ENCODE measurements around the gene OR6J1.
A peak's percentile ranks its signal among the peaks of the same experiment; 100 is the strongest.
"Not testable (repeated sequence)": the region's sequence is repeated elsewhere in the genome, so short reads cannot be mapped to it uniquely, and the experiment has no call there.

OR6J1 gene

DNA sequence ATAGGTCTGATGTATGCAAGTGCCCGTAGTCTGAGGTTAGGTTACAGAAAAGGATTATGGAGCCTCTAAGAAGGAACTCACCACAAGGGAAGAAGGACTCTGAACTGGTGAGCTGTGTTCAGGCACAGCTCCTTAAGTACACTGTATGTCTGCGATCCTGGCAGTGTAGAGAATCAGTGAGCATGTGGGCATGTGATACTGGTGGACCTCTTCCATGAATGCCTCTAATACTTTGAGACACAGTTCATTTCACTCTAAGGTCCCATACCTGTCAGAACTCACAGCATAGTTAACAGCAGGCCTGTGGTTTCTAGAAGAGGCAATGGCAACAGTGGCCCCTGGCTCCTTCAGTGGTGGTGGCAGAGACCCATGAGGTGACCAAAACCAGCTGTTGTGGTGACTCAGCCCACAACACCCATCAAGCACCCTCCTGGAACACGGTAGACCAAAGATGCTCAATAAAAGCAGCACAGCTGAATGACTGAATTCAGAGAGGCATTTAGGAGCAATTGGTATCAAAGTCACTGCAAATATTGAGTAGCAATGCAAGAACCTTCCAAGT lies 6.9 kb upstream of the OR6J1 start:
- no peak for DNase-seq (ENCODE audit: low spot score)

DNA sequence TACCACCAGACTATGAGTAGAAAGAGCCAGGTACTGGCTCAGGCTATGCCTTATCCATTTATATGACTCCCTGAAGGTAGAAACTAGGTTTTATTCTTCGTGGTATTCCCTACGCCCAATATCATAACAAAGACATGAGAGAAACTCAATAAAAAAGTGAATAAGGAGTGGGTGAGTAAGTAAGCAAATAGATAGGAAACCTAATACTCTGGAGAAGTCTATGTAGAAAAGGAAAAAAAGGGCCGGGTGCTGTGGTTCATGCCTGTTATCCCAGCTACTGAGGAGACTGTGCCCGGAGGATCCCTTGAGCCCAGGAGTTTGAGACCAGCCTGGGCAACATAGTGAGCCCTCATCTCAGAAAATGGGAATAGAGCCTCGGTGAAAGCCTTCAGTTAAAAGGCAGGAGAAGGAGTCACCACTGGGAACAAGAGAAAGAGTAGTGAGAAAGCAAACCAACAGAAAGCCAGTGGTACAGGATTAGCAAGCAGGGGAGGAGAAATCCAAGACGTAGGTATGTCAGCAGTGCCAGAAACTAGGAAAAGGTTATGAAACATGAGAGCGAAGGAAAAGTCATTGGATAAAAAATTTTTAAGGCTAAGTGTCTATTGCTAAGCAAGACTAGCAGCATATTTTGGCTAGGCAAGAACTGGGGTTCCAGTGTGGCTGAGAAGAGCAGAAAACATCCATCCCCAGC lies 6.0 kb upstream of the OR6J1 start:
- DNase-seq (ENCODE audit: low spot score) = no peak

DNA sequence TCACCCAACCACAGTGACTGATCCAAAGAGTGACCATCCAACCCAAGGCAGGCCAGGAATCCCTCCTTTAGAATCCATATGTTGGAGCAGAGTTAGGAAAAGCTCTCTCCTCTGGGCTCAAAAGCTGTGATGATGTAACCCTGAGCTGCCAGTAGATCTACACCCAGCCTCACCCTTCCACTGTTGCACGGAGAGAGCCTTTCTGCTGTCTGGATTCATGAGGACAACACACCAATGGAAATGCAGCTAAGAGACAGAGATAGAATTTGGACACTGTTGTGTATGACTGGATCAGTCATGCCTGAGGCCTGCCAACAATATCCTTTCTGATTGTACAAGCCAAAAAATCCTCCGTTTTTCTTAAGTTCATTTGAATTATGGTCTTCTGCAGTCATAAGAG lies 4.4 kb upstream of the OR6J1 start:
- no peak for DNase-seq (ENCODE audit: low spot score)

DNA sequence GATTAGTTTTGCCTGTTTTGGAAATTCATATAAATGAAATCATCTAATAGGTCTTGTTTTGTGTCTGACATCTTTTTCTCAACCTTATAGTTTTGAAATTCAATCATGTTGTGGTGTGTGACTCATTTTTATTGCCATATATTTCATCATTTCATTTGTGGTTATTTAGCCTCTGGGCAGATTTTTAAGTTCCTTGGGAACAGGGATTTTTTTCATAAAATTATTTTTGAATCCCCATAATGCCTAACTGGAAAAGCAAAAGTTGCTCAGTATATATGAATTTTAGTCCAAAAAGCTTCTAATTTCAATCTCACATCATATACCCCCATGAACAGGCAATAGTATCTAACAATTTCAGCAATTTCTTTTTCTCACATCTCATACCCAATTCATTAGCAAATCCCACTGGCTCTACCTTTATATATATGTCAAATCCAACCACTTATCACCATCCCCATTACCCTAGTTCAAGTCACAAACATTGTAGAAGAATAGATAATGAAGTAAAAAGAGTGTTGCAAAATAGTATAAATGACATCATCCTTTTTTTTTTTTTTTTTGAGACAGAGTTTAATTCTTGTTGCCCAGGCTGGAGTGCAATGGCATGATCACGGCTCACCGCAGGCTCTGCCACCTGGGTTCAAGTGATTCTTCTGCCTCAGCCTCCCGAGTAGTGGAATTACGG lies 2.6 kb upstream of the OR6J1 start:
- DNase-seq (ENCODE audit: low spot score) = no peak

DNA sequence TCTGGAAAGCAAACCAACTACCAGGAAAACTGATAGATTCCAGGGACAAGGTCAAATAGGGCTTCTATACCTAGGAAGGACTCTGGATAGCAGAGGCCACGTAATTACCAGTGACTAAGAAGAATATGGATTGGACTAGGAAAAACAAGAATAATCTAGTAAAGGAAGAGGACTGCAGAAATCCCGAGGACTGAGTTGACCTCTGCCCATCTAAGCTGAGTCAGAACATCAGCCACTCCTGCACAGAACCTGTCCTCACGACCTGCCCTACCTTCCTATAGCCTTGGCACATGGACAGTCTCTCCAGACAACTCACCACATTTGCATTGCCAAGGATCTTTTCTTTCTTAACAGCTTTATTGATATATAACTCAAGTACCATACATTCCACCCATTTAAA lies 2.3 kb downstream of the OR6J1 start:
- no peak for DNase-seq (ENCODE audit: low spot score)

DNA sequence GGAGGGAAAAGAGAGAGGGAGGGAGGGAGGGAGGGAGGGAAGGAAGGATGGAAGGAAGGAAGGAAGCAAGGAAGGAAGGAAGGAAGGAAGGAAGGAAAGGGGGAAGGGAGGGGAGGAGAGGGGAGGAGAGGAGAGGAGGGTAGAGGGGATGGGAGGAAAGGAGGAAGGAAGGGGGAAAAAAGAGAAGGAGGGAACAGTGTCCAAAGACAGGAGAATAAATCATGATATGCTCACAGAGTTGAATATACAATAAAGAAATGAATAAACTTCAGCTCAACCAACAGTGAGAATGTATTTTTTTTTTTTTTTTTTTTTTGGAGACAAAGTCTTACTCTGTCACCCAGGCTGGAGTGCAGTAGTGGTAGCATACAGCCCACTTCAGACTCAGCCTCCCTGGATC lies 4.0 kb downstream of the OR6J1 start:
- DNase-seq (ENCODE audit: low spot score) = no peak

DNA sequence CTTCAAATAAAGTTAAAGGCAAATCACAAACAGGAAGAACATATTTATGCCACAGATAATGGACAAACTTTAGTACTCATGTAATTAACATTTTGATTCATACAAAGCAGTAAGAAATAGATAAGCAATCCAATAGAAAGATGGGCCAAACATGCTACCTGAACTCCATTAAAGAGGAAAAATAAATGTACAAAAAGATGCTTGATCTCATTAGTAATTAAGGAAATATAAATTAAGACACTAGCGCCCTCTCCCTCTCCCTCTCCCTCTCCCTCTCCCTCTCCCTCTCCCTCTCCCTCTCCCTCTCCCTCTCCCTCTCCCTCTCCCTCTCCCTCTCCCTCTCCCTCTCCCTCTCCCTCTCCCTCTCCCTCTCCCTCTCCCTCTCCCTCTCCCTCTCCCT lies 8.2 kb downstream of the OR6J1 start:
- DNase-seq (ENCODE audit: low spot score) = not testable (repeated sequence)

DNA sequence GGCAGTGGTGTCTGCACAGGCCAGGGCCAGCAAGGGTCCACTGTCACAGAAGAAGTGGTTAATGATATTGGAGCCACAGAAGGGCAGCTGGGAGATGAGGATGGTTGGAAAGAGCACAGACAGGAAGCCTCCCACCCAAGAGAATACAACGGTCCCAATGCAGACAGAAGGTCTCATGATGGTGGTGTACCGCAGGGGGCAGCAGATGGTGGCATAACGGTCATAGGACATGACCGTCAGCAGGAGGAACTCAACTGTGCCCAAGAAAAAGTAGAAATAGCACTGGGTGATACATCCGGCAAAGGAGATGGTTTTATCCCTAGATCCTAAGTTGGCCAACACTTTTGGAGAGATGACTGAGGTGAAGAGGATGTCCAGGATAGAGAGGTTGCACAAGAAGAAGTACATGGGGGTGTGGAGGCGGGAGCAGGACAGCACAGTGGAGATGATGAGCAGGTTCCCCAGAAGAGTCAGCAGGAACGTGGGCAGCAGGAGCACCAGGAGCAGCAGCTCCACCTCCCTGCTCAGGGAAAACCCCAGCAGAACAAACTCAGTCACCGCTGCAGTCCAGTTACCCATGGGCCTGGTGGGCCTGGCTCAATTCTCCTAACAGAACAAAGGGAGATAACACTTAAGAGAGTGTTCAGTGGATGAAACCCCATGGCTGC lies 9.8 kb downstream of the OR6J1 start:
- DNase-seq (ENCODE audit: low spot score) = no peak

DNA sequence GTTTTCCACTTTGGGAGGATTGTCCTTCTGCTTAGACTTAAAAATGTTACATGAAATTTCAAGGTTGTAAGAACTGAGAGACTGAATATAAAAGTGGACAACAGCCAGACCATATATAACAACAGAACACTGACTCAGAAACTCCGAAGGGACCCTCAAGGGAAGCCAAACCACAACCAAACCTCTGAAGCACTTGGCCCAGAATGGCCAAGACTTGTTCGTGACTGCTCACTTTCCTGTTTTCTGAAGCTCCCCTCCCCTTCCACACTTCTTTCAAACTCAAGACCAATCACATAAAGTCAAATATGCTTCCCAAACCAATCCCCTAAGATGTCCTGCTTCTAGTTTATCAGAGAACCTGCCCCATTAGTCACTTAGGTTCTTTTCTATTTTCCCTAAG lies 13.7 kb downstream of the OR6J1 start:
- no peak for DNase-seq (ENCODE audit: low spot score)

DNA sequence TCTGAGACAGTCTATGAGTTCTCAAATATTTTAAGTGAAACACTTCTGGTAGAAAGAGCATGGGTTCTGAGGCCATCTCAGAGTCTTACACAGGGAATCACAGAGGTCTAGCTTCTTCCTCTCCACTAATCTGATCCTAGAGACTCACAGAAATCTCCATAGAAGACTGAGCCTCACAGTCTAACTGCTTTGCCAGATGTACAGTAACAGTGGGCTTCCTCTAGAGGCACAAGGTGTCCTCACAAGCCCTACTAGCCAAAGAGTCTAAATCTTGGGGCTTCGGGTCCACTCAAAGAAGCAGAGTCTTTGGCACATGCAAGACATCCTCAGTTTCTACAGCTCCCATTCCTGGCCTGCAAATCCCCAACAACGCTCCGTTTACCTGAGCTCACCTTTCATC lies 14.1 kb downstream of the OR6J1 start:
- no peak for DNase-seq (ENCODE audit: low spot score)

DNA sequence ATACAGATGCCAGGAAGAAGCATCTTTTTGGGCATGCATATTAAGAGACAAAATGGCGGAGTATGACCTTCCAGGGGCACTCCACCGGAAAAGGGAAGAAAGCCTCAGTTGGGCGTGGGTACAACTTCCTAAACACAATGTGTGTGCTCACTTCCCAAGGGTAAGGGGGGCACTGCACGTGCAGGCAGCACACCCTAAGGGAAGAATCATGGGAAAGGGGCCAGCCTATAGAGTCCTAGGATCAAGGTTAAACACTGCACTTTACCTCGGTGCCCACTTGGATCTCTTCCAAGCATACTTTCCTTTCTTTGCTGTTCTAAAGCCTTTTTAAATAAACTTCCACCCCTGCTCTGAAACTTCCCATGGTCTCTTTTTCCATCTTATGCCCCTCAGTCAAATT lies 14.8 kb downstream of the OR6J1 start:
- DNase-seq (ENCODE audit: low spot score) = no peak

DNA sequence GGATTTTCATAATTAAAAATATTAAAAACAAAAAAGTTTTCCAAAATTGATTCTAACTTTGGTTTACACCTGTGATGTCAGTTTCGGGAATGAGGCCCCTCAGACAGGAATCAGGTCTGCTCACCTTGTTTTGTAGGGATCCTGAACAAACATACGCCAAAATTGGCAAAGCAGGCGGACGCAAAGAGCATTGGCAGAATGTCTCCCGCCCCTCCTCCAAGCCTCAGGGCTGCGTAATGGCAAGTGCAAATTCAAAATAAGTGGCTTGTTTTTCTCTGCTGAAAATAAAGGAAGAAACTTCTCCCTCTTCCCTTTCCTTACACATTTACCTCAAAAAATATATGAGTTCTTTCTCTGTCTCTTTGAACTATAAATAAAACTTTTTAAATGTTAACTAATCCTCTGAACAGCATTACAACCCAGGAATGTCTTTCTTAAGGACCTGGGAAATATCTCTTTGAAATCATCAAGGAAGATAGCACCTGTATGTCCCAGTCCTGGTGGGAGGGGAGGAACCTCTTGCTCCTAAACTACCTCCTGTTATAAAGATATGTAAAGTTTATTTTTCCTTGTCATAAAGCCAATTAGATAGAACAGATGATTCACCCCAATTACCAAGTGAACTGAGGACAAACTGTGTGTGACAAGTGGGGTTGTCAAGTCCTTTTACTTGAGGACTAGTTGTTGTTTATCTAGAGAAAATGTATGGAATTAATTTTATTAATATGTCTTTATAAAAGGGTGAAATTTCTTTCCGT lies 16.5 kb downstream of the OR6J1 start:
- DNase-seq (ENCODE audit: low spot score) = no peak

DNA sequence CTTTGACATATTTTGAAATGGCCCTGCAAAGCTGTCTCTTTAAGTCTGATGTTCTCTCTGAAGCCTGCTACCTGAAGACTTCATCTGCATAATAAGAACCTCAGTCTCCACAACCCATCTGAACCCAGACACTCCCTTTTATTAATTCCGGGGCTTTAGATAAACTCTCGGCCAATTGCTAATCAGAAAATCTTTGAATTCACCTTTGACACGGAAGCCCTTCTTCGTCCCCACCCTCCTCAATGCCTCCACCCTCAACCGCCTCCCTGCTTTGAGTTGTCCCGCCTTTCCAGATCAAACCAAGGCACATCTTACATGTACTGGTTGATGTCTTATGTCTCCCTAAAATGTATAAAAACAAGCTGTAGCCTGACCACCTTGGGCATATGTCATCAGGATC lies 17.6 kb downstream of the OR6J1 start:
- DNase-seq (ENCODE audit: low spot score) = no peak

DNA sequence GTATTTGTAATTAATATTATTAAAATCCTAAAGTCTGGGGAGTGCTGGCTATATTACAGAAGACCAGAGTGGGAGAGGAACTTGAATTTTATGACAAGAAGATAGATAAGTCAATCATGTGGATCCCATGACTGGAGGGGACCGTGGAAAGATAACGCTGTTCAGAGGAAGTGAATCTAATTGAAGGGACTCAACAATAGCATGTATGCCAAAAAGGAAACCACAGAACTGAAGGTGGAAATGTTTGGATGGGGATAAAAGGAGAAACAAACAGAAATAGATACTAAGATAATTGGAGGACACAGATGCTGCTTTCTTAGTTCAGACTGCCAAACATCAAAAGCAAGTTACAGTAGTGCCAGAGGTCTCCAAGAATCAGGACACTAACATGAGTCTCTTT lies 21.1 kb downstream of the OR6J1 start:
- no peak for DNase-seq (ENCODE audit: low spot score)

DNA sequence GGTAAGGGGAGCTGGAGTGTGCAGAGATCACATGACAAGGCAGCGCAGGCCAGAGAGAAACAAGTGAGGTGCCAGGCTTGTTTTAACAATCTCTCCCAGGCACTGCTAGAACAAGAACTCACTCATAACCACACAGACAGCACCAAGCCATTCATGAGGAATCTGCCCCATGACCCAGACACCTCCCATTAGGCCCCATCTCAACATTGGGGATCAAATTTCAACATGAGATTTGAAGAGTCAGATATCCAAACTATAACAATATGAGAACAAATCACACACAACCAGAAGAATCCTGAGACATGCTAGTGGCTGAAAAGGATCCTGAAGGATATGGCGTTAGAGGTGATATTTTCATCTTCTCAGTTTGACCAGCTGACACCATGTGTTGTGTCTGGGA lies 21.9 kb downstream of the OR6J1 start:
- no peak for DNase-seq (ENCODE audit: low spot score)

DNA sequence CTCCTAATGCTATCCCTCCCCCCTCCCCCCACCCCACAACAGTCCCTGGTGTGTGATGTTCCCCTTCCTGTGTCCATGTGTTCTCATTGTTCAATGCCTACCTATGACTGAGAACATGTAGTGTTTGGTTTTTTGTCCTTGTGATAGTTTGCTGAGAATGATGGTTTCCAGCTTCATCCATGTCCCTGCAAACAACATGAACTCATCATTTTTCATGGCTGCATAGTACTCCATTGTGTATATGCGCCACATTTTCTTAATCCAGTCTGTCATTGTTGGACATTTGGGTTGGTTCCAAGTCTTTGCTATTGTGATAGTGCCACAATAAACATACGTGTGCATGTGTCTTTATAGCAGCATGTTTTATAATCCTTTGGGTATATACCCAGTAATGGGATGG lies 28.4 kb downstream of the OR6J1 start:
- not testable (repeated sequence) for DNase-seq (ENCODE audit: low spot score)

DNA sequence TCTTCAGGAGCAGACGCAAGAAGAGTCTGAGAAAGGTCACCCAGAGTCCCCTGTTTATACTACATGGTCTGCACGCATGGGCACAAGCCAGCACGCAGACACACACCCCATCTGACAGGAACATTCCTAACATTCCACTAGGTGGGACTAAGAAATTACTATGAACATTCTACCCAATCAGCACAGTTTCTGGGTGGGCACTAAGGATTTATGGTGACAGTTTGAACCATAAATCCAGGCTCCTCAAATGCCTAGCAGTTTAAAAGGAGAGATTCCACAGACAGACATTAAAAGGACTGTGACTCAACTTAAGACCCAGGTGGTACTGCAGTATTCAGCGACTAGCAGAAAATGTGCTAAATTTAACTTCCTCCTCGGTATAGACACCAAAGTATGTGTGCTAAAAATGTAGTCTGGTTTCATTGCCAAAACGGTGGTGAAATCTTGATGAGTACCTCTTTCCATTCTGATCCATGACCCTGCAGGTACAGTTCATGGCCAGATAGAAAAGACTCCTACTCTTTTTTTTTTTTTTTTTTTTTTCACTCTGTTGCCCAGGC lies 29.8 kb downstream of the OR6J1 start:
- peak; percentile 62 for DNase-seq (ENCODE audit: low spot score)

DNA sequence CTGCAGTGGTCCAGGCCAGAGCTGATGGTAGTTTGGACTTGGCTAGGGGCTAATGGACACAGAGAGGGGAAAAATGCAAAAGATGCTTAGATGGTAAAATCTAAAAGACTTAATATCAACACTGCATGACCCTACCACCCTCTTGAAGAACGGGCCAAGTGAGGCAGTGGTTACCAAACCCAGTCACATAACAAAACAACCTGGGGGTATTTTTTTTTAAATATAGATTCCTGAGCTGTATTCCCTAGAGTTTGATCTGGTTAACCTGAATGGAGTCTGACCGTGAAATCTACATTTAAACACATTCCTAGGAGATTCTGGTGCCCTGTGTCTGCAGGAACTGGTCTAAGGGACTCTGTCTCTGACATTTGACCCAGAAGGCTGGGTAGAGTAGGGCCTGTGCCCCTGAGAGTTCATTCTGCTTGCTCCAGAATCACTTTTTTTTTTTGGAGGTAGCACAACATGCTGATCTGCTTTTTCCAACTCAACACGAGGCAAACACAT lies 30.4 kb downstream of the OR6J1 start:
- DNase-seq (ENCODE audit: low spot score) = no peak

DNA sequence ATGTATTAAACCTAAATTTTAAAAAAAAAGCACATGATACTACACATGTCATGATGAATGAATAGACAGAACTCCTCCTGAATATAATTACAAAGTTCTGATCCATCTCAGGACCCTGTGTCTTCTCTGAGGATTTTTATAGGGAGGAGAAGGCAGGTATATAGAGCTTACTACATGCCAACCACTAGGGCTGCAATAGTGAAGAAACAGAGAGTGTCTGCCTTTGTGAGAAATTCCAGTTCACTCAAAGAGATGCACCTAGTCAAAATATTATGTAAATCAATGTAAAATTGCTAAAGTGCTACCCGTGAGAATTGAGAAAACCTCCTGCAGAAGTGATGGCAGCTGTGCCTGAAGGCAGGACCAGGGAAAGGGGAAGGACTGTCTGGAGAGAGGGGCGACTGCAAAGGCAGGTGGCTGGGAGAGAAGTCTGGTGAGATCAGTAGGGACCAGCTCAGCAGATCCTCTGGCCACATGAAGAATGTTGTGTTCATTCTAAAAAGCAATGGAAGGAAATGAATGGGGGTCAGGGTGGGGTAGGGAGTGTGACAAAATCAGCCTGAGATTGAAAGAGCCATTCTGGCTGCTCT lies 31.0 kb downstream of the OR6J1 start:
- DNase-seq (ENCODE audit: low spot score) = no peak

DNA sequence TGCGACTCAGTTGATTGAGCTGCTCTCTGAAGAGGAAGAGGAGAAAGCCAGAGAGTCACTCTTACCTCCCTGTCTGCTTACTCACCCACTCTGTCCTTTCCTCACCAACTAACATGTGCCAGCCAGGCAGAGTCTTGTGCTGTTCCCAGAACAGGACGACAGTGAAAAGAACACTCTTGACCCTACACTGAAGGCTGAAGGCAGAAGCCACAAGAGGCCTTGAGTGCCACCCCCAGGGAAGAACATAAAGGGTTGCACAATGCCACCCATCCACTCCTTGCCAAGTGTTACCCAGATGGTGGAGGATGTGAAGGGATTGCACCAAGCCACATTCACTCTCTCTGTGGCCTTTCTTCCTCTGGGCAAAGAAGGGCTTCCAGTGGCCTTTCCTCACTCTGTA lies 33.2 kb downstream of the OR6J1 start:
- no peak for DNase-seq (ENCODE audit: low spot score)

DNA sequence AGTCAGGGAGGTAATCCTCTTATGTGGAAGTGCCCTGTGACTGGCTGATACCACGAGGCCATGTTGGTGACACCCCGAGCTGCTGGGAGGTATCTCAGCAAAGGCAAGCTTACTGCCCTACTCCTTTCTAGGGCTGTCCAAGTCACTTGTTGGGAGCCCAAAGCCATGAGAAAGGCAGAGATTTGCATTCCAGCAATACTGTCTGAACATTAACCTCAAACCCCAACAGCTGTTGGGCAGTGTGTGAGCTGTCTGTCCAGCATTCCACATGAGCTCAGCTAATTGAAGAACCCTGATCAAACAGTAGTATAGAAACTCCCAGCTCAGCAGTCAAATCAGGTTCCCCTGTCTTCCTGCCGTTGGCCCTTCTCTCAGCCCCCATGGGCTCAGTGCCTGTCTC lies 36.9 kb downstream of the OR6J1 start:
- no peak for DNase-seq (ENCODE audit: low spot score)

DNA sequence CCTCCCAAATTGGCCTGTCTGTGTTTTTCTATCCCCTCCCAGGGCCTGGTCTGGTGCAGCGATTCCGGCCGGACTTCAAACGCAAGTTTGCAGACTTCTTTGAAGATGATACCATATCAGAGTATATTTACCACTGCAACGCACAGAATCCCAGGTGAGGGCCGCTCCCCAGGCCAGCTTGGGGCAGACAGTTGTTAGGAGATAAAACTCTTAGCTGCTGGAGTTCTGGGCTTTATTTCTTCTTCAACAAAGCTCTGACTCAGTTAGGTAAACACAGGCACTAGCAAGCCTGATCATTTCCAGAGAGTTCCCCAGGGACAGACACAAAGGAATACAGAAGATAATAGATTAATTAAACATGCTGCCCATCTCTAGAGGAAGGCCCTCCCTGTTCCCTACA lies 37.8 kb downstream of the OR6J1 start:
- DNase-seq (ENCODE audit: low spot score) = no peak
